Activated CD4-positive, alpha-beta memory T cell treated with anti-CD3 and anti-CD28 coated beads for 36 hours (primary cell): Measurements from ENCODE around the gene IL1R2. TPM values are rescaled to one million over a fixed set of nuclear protein-coding genes. Genes with fewer than 3 reads are reported as not detected.
A peak's percentile ranks its signal among the peaks of the same experiment; 100 is the strongest.

Experiments used
- CTCF ChIA-PET: fragments of 350-600 bp; sonication (Branson Sonifier 250); formaldehyde crosslinking; loops from one replicate; lab custom pipeline; 2021; ENCODE audit warnings: antibody characterized with exemption, inconsistent platforms; lab: Charles Lee
- POLR2A ChIA-PET: fragments of 350-600 bp; sonication (Branson Sonifier 250); formaldehyde crosslinking; loops from one replicate; lab custom pipeline; 2021; ENCODE audit warnings: antibody characterized with exemption; lab: Charles Lee
- DNase-seq: peaks from one replicate; pipeline ENCODE4 v3.0.0-alpha.2; 2020
- H3K27ac Mint-ChIP-seq: one replicate; pipeline ENCODE4 v1.8.0; 2021; ENCODE audit warnings: mixed read lengths
- H3K27me3 Mint-ChIP-seq: one replicate; pipeline ENCODE4 v1.8.0; 2021; ENCODE audit warnings: mixed read lengths
- H3K36me3 Mint-ChIP-seq: one replicate; pipeline ENCODE4 v1.8.0; 2021; ENCODE audit warnings: mixed read lengths
- H3K4me1 Mint-ChIP-seq: one replicate; pipeline ENCODE4 v1.8.0; 2021; ENCODE audit warnings: low read depth, mixed read lengths
- H3K4me3 Mint-ChIP-seq: one replicate; pipeline ENCODE4 v1.8.0; 2021; ENCODE audit warnings: mild to moderate bottlenecking, mixed read lengths
- H3K9me3 Mint-ChIP-seq: one replicate; pipeline ENCODE4 v1.8.0; 2021; ENCODE audit warnings: mixed read lengths
- intact Hi-C: fragments of 100-400 bp; cut with micrococcal nuclease; formaldehyde crosslinking; loops from one replicate; pipeline ENCODE4 v1.15.1; 2023
- total RNA-seq, 2 experiments: library from RNA; stranded (reverse); gene quantifications; one replicate each; pipeline ENCODE4 v1.2.3, GENCODE V29; 2021

Gene IL1R2
- total RNA-seq, 2 experiments from 2014 or later = 35.6 to 36.2 TPM

GRCh38 chr2:102058293-102058833, 66.6 kb downstream of the IL1R2 start:
- intact Hi-C loops = no loop called here
- ChIA-PET POLR2A (interaction anchor here (1.1 to 1.5 kb wide), 3 partner anchors 24 to 46 kb away, joined by 3 to 4 read pairs (median 3); no protein-coding TSS in a partner anchor), CTCF (interaction anchor here (1.1 to 3.4 kb wide), 2 partner anchors 38 to 182 kb away, joined by 3 to 12 read pairs; no protein-coding TSS in a partner anchor)
- Mint-ChIP-seq H3K4me3 (no peak overlapping the region), H3K4me1 (peaks cover 34% of the 10 kb centered on the region), H3K9me3 (no peaks in the 10 kb centered on the region), H3K36me3 (no peaks in the 10 kb centered on the region), H3K27me3 (no peaks in the 10 kb centered on the region), H3K27ac (no peak overlapping the region)
- DNase-seq = no peak

- H3K36me3 Mint-ChIP-seq = no peaks in the 10 kb centered on the region
- H3K27me3 Mint-ChIP-seq = no peaks in the 10 kb centered on the region
- H3K9me3 Mint-ChIP-seq = no peaks in the 10 kb centered on the region
- H3K4me3 Mint-ChIP-seq = no peak overlapping the region
- intact Hi-C loops = no loop called here
- H3K4me1 Mint-ChIP-seq = peaks cover 41% of the 10 kb centered on the region
- peak overlapping the region; percentile 49 for H3K27ac Mint-ChIP-seq
- POLR2A ChIA-PET = interaction anchor here (1.1 kb wide), 1 partner anchor 25 kb away, joined by 3 read pairs; no protein-coding TSS in a partner anchor
- CTCF ChIA-PET = interaction anchor here (0.7 to 3.4 kb wide), 2 partner anchors 53 to 181 kb away, joined by 3 to 12 read pairs; no protein-coding TSS in a partner anchor
- DNase-seq = no peak
Observed at GRCh38 chr2:102059151-102059550, 67.4 kb downstream of the IL1R2 start.

DNA sequence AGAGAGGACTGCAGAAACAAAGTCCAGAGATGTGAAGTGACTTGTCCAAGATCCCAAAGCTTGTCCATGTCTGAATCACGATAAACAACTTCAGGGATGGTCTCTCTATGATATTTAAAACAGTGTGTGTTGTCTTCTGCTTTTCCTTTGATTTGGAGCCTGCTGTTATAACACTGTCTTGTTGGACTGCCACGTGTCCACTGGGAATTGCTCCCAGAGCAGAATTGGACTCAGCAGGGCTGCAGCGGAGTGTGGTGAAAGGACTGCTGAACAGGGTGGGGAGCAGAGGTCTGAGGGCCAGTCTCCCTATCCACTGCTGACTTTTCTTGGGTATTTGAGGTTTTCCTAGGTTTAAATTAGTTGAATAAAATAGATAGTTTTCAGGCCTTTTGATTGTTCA, 68.3 kb downstream of the IL1R2 start:
- Mint-ChIP-seq H3K27me3 (peaks cover 2% of the 10 kb centered on the region), H3K36me3 (no peaks in the 10 kb centered on the region), H3K9me3 (no peaks in the 10 kb centered on the region), H3K4me3 (no peak overlapping the region), H3K27ac (no peak overlapping the region), H3K4me1 (peaks cover 50% of the 10 kb centered on the region)
- DNase-seq = no peak
- ChIA-PET POLR2A (interaction anchor here (5.3 kb wide), 1 partner anchor 22 kb away, joined by 76 read pairs; no protein-coding TSS in a partner anchor), CTCF (interaction anchor here (3.2 kb wide), 1 partner anchor 23 kb away, joined by 19 read pairs; no protein-coding TSS in a partner anchor)
- intact Hi-C loops = no loop called here

DNA sequence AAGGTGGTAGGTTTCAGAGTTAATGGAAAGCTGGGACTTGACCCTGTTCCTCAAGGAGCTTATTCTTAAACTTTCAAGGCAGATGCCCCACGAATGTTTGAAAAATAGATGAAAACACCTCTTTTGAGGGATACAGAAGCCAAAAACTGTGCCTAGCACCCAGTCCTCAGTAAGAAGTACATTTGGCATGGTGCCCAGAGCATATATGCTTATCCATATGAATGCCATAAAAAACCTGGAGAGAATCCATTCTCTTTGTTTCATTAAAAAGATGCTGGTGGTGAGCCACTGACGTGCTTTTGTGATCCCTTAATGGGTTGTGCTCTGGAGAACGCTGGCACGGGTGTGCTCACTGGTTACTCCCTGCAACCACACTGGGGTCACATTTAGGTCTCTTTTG, 69.0 kb downstream of the IL1R2 start:
- Mint-ChIP-seq H3K4me3 (no peak overlapping the region), H3K9me3 (no peaks in the 10 kb centered on the region), H3K27ac (no peak overlapping the region), H3K4me1 (peaks cover 51% of the 10 kb centered on the region), H3K36me3 (no peaks in the 10 kb centered on the region), H3K27me3 (peaks cover 2% of the 10 kb centered on the region)
- ChIA-PET CTCF (interaction anchor here (1.0 to 3.2 kb wide), 5 partner anchors 22 to 179 kb away, joined by 3 to 23 read pairs (median 19); no protein-coding TSS in a partner anchor), POLR2A (interaction anchor here (2.3 to 5.3 kb wide), 2 partner anchors 21 to 43 kb away, joined by 13 to 76 read pairs; no protein-coding TSS in a partner anchor)
- intact Hi-C loops = no loop called here
- no peak for DNase-seq

- Mint-ChIP-seq H3K4me3 (no peak overlapping the region), H3K36me3 (peaks cover under 1% of the 10 kb centered on the region), H3K27me3 (peaks cover 2% of the 10 kb centered on the region), H3K4me1 (peaks cover 55% of the 10 kb centered on the region), H3K9me3 (no peaks in the 10 kb centered on the region), H3K27ac (no peak overlapping the region)
- CTCF ChIA-PET = interaction anchor here (0.6 to 3.2 kb wide), 7 partner anchors 22 to 179 kb away, joined by 3 to 23 read pairs (median 12); no protein-coding TSS in a partner anchor
- POLR2A ChIA-PET = interaction anchor here (1.6 to 5.3 kb wide), 6 partner anchors 21 to 180 kb away, joined by 5 to 76 read pairs (median 13); no protein-coding TSS in a partner anchor
- intact Hi-C loops = no loop called here
- no peak for DNase-seq
Observed at GRCh38 chr2:102061286-102061699, 69.5 kb downstream of the IL1R2 start.

DNA sequence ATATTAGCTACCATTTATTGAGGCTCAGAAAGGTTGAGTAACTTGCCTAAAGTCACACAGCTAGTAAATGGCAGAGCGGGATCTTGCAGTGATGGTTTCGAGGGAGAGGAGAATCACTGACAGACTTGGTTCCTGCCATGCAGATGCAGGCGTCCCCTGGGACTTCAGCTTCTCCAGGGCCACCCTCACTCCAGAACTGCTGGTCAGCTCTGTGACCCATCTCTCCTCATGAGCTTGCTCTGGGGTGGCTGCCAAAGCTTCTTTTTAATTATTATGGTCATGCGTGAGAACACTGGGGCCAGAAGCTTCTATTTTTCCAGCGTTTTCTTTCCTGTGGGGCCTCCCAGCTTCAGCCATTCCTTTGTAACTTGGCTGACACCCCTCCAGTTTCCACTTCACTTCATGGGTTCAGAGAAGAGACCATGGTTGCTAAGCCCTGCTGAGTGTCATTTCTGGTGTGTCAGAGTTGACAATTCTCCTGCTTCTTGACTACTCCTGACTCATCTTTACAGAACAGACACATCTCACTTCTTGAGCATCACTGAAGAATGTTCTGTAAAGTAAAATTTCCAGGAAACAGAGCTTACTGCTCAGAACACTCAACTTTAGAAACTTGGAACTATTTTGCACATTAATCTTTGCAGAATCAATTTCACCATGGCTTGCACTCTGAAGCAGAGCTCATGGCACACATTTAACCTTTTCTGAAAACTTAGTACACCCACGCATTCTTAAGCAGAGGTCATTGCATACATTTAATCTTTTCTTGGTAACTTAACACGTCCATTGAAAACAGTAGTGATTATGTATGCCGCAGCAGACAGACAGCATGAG, 70.4 kb downstream of the IL1R2 start:
- H3K27me3 Mint-ChIP-seq = peaks cover 2% of the 10 kb centered on the region
- peaks cover 57% of the 10 kb centered on the region for H3K4me1 Mint-ChIP-seq
- peaks cover 3% of the 10 kb centered on the region for H3K36me3 Mint-ChIP-seq
- intact Hi-C loops = loop anchor here (1.0 to 2.0 kb wide), 9 partner anchors 21 to 173 kb away; no protein-coding TSS in a partner anchor
- H3K27ac Mint-ChIP-seq = peak overlapping the region; percentile 88
- H3K9me3 Mint-ChIP-seq = no peaks in the 10 kb centered on the region
- no peak overlapping the region for H3K4me3 Mint-ChIP-seq
- ChIA-PET POLR2A (interaction anchor here (0.6 to 5.3 kb wide), 20 partner anchors 9 to 179 kb away, joined by 3 to 76 read pairs (median 5); no protein-coding TSS in a partner anchor), CTCF (interaction anchor here (0.6 to 3.2 kb wide), 14 partner anchors 21 to 189 kb away, joined by 3 to 23 read pairs (median 5); no protein-coding TSS in a partner anchor)
- peak; percentile 69 for DNase-seq

- intact Hi-C loops = loop anchor here (1.0 to 2.0 kb wide), 9 partner anchors 20 to 172 kb away; no protein-coding TSS in a partner anchor
- H3K4me1 Mint-ChIP-seq = peaks cover 51% of the 10 kb centered on the region
- no peaks in the 10 kb centered on the region for H3K9me3 Mint-ChIP-seq
- H3K36me3 Mint-ChIP-seq = peaks cover 3% of the 10 kb centered on the region
- peak overlapping the region; percentile 88 for H3K27ac Mint-ChIP-seq
- CTCF ChIA-PET = interaction anchor here (0.8 to 3.2 kb wide), 13 partner anchors 16 to 188 kb away, joined by 3 to 23 read pairs (median 5); no protein-coding TSS in a partner anchor
- POLR2A ChIA-PET = interaction anchor here (0.6 to 5.3 kb wide), 18 partner anchors 9 to 178 kb away, joined by 3 to 76 read pairs (median 5); no protein-coding TSS in a partner anchor
- H3K27me3 Mint-ChIP-seq = peaks cover 2% of the 10 kb centered on the region
- peak; percentile 38 for DNase-seq
- H3K4me3 Mint-ChIP-seq = no peak overlapping the region
Observed at GRCh38 chr2:102062802-102063201, 71.0 kb downstream of the IL1R2 start.

GRCh38 chr2:102063487-102063911, 71.7 kb downstream of the IL1R2 start:
- Mint-ChIP-seq H3K27me3 (peaks cover 2% of the 10 kb centered on the region), H3K36me3 (peaks cover 3% of the 10 kb centered on the region), H3K4me1 (peaks cover 46% of the 10 kb centered on the region), H3K4me3 (no peak overlapping the region), H3K9me3 (no peaks in the 10 kb centered on the region), H3K27ac (peak overlapping the region; percentile 88)
- CTCF ChIA-PET = interaction anchor here (0.6 to 3.1 kb wide), 12 partner anchors 15 to 359 kb away, joined by 3 to 23 read pairs (median 6); no protein-coding TSS in a partner anchor
- POLR2A ChIA-PET = interaction anchor here (0.5 to 5.3 kb wide), 8 partner anchors 19 to 178 kb away, joined by 3 to 76 read pairs (median 7); no protein-coding TSS in a partner anchor
- no peak for DNase-seq
- intact Hi-C loops = loop anchor here (2.0 kb wide), 1 partner anchor 171 kb away; no protein-coding TSS in a partner anchor

DNA sequence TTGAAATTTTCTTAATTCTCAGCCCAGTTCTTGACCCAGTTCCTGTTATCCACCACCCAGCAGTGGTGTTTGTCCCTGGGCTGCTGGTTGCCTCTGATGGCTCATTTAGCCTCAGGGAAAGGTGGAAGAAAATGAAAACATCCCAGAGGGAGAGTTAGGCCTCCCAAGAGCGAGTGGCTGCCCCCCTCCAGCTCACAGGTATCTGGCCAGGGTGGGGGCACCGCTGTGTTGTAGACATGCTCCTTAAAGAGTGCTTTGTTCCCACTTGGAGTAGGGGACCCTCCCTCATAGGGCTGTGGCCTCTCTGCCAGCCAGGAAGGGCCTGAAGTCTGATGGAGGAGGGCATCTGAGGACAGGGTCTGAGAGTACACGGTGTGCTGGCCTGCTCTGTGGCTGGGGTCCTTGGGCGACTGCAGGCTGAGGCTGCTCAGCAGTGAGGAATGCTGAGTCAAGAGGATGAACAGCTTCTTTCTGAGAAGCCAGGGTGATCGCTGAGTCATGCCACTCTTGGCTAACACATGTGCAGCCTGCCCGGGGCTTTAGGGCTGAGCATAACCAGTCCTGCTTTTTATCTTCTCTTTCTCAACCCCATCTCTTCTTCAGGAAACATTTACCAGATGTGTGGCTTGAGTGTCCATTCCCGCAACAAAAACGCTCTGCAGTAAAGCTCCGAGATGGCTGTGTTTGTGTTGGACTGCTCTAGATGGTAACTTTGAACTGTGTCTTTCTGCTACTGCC, 72.3 kb downstream of the IL1R2 start:
- Mint-ChIP-seq H3K9me3 (no peaks in the 10 kb centered on the region), H3K27me3 (peaks cover 6% of the 10 kb centered on the region), H3K4me3 (no peak overlapping the region), H3K36me3 (peaks cover 3% of the 10 kb centered on the region), H3K4me1 (peaks cover 44% of the 10 kb centered on the region), H3K27ac (peak overlapping the region; percentile 88)
- ChIA-PET POLR2A (interaction anchor here (0.5 to 5.3 kb wide), 8 partner anchors 18 to 177 kb away, joined by 3 to 76 read pairs (median 3); no protein-coding TSS in a partner anchor), CTCF (interaction anchor here (0.6 to 3.1 kb wide), 10 partner anchors 14 to 358 kb away, joined by 3 to 12 read pairs (median 4); no protein-coding TSS in a partner anchor)
- intact Hi-C loops = loop anchor here (2.0 kb wide), 1 partner anchor 171 kb away; no protein-coding TSS in a partner anchor
- DNase-seq = peak; percentile 81
